AG09309 (cell line): ENCODE measurements around the gene SEMA3G.

Experiments
- DNase-seq: peaks from one replicate; pipeline ENCODE4 v3.0.0-alpha.2; 2010; ENCODE audit warnings: low read depth
- H3K4me3 ChIP-seq: 2 replicates; pipeline ENCODE4 v1.5.1; 2011; ENCODE audit warnings: mild to moderate bottlenecking, low read depth, low read length, moderate library complexity; ENCODE audit not compliant: control insufficient read depth
- TF ChIP-seq, protein P1 (sequence below): IDR thresholded peaks from 2 replicates; pipeline ENCODE4 v1.5.1; 2011; ENCODE audit warnings: mild to moderate bottlenecking, low read depth, low read length, inconsistent platforms; ENCODE audit not compliant: insufficient read depth, control insufficient read depth; ENCODE audit errors: missing control alignments

Gene SEMA3G

GRCh38 chr3:52458770-52459545 lies 14.1 kb upstream of the SEMA3G start:
- no peak for DNase-seq
- TF ChIP-seq, protein P1, sequence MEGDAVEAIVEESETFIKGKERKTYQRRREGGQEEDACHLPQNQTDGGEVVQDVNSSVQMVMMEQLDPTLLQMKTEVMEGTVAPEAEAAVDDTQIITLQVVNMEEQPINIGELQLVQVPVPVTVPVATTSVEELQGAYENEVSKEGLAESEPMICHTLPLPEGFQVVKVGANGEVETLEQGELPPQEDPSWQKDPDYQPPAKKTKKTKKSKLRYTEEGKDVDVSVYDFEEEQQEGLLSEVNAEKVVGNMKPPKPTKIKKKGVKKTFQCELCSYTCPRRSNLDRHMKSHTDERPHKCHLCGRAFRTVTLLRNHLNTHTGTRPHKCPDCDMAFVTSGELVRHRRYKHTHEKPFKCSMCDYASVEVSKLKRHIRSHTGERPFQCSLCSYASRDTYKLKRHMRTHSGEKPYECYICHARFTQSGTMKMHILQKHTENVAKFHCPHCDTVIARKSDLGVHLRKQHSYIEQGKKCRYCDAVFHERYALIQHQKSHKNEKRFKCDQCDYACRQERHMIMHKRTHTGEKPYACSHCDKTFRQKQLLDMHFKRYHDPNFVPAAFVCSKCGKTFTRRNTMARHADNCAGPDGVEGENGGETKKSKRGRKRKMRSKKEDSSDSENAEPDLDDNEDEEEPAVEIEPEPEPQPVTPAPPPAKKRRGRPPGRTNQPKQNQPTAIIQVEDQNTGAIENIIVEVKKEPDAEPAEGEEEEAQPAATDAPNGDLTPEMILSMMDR = no peak
- no peak overlapping the region for H3K4me3 ChIP-seq

GRCh38 chr3:52458031-52458760 lies 13.3 kb upstream of the SEMA3G start:
- TF ChIP-seq, protein P1 = no peak
- DNase-seq = no peak
- no peak overlapping the region for H3K4me3 ChIP-seq

- DNase-seq = no peak
- H3K4me3 ChIP-seq = peak overlapping the region; percentile 95
- TF ChIP-seq, protein P1 = no peak
These were observed 11.9 kb upstream of the SEMA3G start for GRCh38 chr3:52456800-52457183.

GRCh38 chr3:52456169-52456799 lies 11.4 kb upstream of the SEMA3G start:
- no peak for DNase-seq
- peak overlapping the region; percentile 95 for H3K4me3 ChIP-seq
- TF ChIP-seq, protein P1 = no peak

DNA sequence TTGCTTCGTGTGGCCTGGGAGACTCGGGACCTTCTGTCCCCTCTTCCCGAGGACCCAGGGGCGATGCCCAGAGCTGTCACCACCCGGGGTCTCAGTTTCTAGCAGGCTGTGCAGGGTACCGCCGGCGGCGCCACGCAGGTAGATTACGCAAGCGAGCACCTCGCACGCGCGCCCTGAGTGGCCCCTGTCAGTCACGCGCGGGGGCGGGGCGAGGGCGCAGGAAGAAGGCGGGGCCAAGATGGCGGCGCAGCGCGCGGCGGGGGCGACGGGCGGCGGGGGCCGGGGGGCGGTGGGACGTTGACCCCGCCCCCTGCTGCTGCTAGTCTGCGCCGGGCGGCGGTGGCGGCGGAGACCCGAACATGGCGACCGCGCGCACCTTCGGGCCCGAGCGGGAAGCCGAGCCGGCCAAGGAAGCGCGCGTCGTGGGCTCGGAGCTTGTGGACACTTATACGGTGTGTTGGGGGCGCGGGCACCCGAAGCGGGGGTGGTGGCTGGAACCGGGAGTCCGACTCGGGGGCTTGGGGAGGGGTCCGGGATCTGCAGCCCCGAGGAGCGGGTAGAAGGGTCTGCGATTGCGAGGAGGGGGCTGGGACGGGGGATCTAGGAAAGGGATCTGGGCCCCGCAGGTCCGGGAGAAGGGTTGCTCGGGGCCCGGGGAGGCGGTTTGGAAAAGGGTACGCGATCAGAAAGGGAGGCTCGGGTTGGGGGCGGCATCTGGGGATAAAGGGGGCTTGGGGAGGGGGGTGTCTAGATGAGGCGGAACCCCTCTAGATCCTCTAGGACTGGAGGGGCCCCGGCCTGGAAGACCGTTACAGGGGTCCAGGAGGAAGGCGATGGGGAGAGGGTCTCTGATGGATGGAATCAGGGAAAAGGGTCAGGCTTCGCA lies 10.6 kb upstream of the SEMA3G start, which contains the start of gene NISCH:
TSS of gene NISCH (plus strand) at position 322 of the 886 bp plus-strand sequence. CDS start at position 360, 38 bp downstream.
- peak within 1 kb of the TSS; percentile 95 for H3K4me3 ChIP-seq
- no peak for DNase-seq
- TF ChIP-seq, protein P1 = no peak

- TF ChIP-seq, protein P1 = no peak
- no peak for DNase-seq
- peak overlapping the region; percentile 95 for H3K4me3 ChIP-seq
These were observed 10.0 kb upstream of the SEMA3G start for GRCh38 chr3:52454938-52455282.
